ENCODE measurements around the gene TAX1BP1. TPM values are rescaled to one million over a fixed set of nuclear protein-coding genes. Genes with fewer than 3 reads are reported as not detected.

Gene TAX1BP1
- total RNA-seq, 4 donors from 2014 or later = 65.0 to 77.0 (median 72.3) TPM

DNA sequence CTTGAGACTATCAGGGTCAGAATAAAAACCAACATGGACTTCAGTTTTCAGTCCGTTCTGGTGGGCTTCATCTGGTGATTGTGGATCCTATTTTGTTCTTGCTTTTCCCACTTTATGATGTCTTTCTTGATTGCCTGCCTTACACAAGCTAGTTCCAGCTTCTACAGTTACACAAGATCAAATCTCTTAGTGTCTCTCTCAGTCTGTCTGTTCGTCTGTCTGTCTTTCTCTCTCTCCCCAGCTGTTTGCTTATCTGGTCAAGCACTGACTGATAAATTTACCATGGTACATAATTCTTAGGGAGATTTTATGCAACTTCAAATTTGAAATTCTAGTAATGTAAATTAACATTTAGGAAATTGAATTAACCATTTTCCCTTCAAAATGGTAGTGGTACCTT is 35.8 kb downstream of the TAX1BP1 start:
- TF ChIP-seq, protein P1, sequence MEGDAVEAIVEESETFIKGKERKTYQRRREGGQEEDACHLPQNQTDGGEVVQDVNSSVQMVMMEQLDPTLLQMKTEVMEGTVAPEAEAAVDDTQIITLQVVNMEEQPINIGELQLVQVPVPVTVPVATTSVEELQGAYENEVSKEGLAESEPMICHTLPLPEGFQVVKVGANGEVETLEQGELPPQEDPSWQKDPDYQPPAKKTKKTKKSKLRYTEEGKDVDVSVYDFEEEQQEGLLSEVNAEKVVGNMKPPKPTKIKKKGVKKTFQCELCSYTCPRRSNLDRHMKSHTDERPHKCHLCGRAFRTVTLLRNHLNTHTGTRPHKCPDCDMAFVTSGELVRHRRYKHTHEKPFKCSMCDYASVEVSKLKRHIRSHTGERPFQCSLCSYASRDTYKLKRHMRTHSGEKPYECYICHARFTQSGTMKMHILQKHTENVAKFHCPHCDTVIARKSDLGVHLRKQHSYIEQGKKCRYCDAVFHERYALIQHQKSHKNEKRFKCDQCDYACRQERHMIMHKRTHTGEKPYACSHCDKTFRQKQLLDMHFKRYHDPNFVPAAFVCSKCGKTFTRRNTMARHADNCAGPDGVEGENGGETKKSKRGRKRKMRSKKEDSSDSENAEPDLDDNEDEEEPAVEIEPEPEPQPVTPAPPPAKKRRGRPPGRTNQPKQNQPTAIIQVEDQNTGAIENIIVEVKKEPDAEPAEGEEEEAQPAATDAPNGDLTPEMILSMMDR (IDR thresholded peaks at IDR 0.05) = no peak
- DNase-seq (ENCODE audit: low spot score) (no peak), ATAC-seq (ENCODE audit: low FRiP score) (no peak)

DNA sequence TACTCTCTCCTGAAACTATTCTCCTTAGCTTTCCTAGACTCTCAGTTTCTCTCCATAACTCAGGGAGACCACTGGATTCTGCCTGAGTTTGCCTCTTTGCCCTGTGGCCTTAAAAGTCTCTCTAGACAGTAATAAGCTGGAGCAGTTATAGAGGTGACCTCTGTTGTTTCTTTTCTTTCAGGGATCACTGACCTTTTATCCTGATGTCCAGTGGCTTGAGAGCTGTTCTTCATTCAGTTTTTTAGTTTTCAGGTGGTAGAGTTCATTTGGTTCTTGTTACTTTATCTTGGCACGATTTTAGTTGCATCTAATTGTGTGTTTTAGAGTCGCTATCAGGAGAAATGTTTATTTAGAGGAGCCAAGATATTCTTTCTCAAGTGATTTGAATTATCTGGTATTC is 37.7 kb downstream of the TAX1BP1 start:
- DNase-seq (ENCODE audit: low spot score) (no peak), ATAC-seq (ENCODE audit: low FRiP score) (no peak)
- TF ChIP-seq, protein P1 (IDR thresholded peaks at IDR 0.05) = no peak

DNA sequence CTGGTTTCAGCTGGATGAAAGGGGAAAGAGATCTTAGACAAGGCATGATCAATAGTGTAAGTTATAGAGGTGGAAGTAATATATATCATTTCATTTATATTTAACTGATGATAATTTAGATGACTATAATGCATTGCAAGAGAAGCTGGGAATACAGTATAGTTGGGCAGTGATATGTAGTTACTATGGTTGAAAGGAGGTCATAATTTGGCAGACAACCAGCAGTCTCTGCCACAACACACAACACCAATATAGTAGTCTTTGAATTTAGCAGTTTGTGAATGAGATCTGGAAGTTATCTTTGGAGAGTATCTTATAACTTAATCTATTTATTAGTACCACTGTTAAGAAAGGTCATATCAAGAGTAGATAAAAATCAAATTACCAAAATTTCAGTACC is 39.9 kb downstream of the TAX1BP1 start:
- DNase-seq (ENCODE audit: low spot score) (no peak), ATAC-seq (ENCODE audit: low FRiP score) (no peak)
- TF ChIP-seq, protein P1 (IDR thresholded peaks at IDR 0.05) = no peak

DNA sequence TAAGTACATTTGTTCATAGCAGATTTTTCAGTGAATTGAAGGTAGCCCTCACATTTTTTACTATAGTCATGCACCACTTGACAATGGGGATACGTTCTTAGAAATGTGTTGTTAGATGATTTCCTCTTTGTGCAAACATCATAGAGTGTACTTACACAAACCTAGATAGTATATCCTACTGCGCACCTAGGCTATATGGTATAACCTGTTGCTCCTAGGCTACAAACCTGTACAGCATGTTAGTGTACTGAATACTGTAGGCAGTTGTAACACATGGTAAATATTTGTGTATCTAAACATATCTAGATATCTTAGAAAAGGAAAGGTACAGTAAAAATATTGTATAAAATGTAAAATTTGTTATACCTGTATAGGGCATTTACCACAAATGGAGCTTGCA is 41.2 kb downstream of the TAX1BP1 start:
- no peak for DNase-seq (ENCODE audit: low spot score)
- ATAC-seq (ENCODE audit: low FRiP score) = no peak
- TF ChIP-seq, protein P1 (IDR thresholded peaks at IDR 0.05) = no peak

DNA sequence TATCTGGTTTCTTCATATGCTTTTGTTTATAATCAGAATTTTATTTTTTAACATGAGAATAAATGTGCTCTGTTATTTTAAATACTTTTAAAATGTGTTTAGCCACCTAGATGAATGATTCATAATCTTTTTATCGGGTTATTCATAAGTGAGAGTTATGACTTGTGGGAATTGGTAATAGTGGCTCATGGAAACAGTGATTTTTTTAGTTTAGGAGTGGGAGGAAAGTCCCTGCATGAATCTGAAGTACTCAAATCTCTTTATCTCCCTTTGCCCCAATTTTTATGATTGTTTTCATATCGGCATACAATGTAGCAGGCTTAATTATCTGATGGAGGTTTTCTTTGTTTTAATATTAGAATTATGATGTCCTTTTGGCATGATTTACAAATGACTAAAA is 42.9 kb downstream of the TAX1BP1 start:
- DNase-seq (ENCODE audit: low spot score) (no peak), ATAC-seq (ENCODE audit: low FRiP score) (no peak)
- TF ChIP-seq, protein P1 (IDR thresholded peaks at IDR 0.05) = no peak

DNA sequence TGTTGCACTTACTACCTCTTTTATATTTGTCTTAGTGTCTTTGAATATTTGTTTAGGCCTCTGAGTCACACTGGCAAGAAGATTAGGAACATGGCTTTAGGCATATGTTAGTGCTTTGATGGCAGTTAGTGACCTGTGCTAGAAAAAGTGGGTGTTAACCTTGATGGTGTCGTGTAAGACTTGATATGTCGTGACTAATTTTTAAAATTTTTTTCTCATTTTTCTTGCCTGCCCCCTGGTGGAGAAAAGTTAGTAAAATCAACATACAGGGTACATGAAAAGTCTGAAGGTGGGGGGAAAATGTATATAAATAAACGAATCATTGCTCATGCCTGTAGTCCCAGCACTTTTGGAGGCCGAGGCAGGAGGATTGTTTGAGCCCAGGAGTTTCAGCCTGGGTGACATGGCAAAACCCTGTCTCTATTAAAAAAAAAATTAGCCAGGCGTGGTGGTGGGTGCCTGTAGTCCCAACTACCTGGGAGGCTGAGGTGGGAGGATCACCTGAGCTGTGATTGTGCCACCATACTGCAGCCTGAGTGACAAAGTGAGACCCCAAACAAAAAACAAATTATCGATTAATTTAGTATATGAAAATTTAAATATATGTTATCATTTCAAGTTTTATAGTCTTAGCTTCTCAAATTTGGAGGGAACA is 44.6 kb downstream of the TAX1BP1 start:
- no peak for DNase-seq (ENCODE audit: low spot score)
- ATAC-seq (ENCODE audit: low FRiP score) = peak; percentile 41
- TF ChIP-seq, protein P1 (IDR thresholded peaks at IDR 0.05) = no peak

DNA sequence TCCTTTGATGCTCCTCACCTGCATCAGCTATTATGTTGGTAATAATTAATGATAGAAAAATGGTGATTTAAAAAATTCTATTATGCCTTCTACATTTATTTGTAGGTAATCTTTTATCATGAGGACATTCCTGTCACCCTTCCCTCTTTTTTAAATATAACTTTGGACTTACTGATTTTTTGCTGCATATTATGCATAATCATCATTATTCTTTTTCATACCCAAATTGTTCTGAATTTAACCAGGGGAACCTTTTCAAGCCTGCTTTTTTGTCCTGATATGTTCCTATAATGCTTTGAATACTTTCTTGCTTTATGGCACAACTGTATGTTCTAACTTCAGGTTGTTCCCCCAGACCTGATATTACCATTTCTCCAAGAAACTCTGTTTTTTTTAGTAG is 48.5 kb downstream of the TAX1BP1 start:
- no peak for ATAC-seq (ENCODE audit: low FRiP score)
- DNase-seq (ENCODE audit: low spot score) = no peak
- TF ChIP-seq, protein P1 (IDR thresholded peaks at IDR 0.05) = no peak
